Retinal pigment epithelial cell (primary cell): ENCODE measurements around the gene PCSK6.

ENCODE experiments used
- DNase-seq: peaks from one replicate; pipeline ENCODE4 v3.0.0-alpha.2; 2010; ENCODE audit warnings: low read depth
- H3K4me3 ChIP-seq: 2 replicates; pipeline ENCODE4 v1.5.1; 2011; ENCODE audit warnings: mild to moderate bottlenecking, low read length, control low read depth, moderate library complexity
- TF ChIP-seq, protein P1 (sequence below): conservative IDR thresholded peaks from 2 replicates; pipeline ENCODE4 v1.5.1; 2011; ENCODE audit warnings: low read depth, low read length, control low read depth, inconsistent platforms

PCSK6 gene

GRCh38 chr15:101438482-101439284 is 50.8 kb downstream of the PCSK6 start:
- H3K4me3 ChIP-seq = no peak overlapping the region
- no peak for DNase-seq
- TF ChIP-seq, protein P1, sequence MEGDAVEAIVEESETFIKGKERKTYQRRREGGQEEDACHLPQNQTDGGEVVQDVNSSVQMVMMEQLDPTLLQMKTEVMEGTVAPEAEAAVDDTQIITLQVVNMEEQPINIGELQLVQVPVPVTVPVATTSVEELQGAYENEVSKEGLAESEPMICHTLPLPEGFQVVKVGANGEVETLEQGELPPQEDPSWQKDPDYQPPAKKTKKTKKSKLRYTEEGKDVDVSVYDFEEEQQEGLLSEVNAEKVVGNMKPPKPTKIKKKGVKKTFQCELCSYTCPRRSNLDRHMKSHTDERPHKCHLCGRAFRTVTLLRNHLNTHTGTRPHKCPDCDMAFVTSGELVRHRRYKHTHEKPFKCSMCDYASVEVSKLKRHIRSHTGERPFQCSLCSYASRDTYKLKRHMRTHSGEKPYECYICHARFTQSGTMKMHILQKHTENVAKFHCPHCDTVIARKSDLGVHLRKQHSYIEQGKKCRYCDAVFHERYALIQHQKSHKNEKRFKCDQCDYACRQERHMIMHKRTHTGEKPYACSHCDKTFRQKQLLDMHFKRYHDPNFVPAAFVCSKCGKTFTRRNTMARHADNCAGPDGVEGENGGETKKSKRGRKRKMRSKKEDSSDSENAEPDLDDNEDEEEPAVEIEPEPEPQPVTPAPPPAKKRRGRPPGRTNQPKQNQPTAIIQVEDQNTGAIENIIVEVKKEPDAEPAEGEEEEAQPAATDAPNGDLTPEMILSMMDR = no peak

GRCh38 chr15:101437618-101438481 is 51.7 kb downstream of the PCSK6 start:
- DNase-seq = no peak
- TF ChIP-seq, protein P1 = no peak
- H3K4me3 ChIP-seq = no peak overlapping the region

- no peak overlapping the region for H3K4me3 ChIP-seq
- TF ChIP-seq, protein P1 = no peak
- DNase-seq = no peak
Observed at GRCh38 chr15:101437209-101437608, 52.3 kb downstream of the PCSK6 start.

DNA sequence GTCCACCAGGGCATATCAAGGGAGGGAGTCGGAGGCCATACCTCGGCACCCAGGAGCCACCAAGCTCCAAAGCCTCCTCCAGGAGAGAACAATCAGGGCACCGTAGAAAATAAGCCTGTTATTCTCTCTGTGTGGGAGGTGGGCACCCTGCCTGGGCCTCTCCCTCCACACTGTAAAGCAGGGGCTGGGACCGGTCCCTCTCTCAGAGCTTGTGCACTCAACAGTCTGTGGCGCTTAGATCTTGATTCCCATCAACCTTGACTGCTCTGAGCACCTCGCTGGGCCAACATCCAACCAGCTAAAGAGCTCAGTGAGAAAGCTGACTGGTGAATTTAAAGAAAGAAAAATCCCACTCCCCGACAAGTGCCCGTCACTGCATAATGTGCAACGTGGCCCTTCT is 53.0 kb downstream of the PCSK6 start:
- H3K4me3 ChIP-seq = no peak overlapping the region
- TF ChIP-seq, protein P1 = no peak
- DNase-seq = no peak

DNA sequence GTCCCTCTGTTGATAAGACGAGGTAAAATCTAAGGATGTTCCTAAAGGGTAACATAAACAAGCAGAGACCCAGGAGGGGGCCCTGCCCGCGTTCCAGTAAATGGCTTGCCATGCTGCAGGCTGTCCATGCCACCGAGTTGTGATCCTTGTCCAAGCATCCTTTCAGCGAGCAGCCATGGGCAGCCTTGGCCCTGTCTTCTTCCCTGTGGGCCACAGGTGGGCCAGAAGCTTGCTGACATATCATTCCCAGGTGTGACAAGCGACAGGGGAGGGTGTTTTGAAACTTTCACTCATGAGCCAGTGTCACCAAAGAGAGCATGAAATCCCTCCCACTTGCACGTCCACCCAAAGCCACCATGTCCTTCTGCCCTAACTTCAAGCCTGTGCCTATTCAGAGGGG is 53.7 kb downstream of the PCSK6 start:
- TF ChIP-seq, protein P1 = no peak
- no peak for DNase-seq
- no peak overlapping the region for H3K4me3 ChIP-seq

DNA sequence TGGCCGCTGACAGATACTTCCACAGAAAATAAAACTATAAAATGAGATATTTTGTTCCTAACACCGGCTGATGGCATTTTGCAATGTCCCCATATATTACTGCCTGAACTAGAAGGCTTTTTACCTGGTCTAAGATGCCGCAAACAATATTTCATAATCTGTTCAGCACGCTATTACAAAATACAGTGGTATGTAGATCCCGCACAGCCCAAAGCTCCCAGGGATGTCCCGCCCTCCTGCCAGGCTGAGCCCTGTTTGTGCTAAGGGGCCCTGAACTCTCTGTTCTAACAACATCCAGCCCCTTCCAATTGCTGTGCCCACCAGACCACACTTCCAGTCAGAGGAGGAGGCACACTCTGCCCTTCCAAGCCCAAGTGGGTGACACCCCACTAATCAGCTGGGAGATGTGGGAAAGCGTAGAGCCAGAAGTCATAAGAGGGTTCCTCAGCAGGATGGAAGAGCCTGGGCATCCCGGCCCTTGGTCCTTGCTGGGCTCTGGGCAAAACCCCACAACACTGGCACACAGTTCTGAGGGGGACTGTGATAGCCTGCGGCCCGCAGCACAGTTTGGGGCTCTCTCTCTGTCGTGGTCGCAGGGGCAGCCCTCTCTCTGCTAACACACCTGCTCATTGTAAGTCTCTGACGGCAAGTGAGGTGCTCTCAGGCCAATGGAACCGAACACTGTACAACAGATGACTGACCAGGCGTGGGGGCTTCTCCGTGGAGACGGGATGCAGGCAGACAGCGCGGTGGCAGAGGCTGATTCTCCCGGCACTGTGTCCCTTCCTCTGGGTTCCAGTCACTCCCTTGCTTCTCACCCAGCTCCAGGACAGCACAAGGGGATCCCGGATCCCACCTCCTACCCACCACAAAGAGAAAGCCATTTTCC is 55.2 kb downstream of the PCSK6 start:
- no peak overlapping the region for H3K4me3 ChIP-seq
- DNase-seq = no peak
- TF ChIP-seq, protein P1 = no peak
